Type B pancreatic cell (in vitro differentiated cells): ENCODE results near the gene AFF1. TPM values are rescaled to one million over a fixed set of nuclear protein-coding genes. Genes with fewer than 3 reads are reported as not detected.
"Not testable (repeated sequence)": the region's sequence is repeated elsewhere in the genome, so short reads cannot be mapped to it uniquely, and the experiment has no call there.

Experiments used
- DNase-seq: peaks from one replicate; pipeline ENCODE4 v3.0.0; 2021; ENCODE audit warnings: mixed read lengths; ENCODE audit not compliant: unreplicated experiment; ENCODE audit errors: extremely low spot score
- H3K27ac Mint-ChIP-seq: 2 replicates; pipeline ENCODE4 v1.8.0; 2021; ENCODE audit warnings: mild to moderate bottlenecking, mixed read lengths
- H3K27me3 Mint-ChIP-seq: 2 replicates; pipeline ENCODE4 v1.8.0; 2021; ENCODE audit warnings: mixed read lengths
- H3K36me3 Mint-ChIP-seq: 2 replicates; pipeline ENCODE4 v1.8.0; 2021; ENCODE audit warnings: mixed read lengths
- H3K4me1 Mint-ChIP-seq: one replicate; pipeline ENCODE4 v1.8.0; 2021; ENCODE audit warnings: mixed read lengths; ENCODE audit not compliant: unreplicated experiment
- H3K4me3 Mint-ChIP-seq: 2 replicates; pipeline ENCODE4 v1.8.0; 2021; ENCODE audit warnings: mild to moderate bottlenecking, mixed read lengths
- H3K9me3 Mint-ChIP-seq: 2 replicates; pipeline ENCODE4 v1.8.0; 2021; ENCODE audit warnings: mixed read lengths
- CTCF ChIP-seq: fragments of 200-600 bp; sonication (generic); conservative IDR thresholded peaks from 2 replicates; pipeline ENCODE4 v1.5.0; 2021; ENCODE audit warnings: antibody characterized with exemption, mild to moderate bottlenecking
- total RNA-seq: library from RNA; stranded (reverse); gene quantifications from 2 replicates; pipeline ENCODE4 v1.2.1, GENCODE V29; 2021; ENCODE audit warnings: low replicate concordance

Gene AFF1
- total RNA-seq, 1 donor from 2014 or later = 39.7 TPM

DNA sequence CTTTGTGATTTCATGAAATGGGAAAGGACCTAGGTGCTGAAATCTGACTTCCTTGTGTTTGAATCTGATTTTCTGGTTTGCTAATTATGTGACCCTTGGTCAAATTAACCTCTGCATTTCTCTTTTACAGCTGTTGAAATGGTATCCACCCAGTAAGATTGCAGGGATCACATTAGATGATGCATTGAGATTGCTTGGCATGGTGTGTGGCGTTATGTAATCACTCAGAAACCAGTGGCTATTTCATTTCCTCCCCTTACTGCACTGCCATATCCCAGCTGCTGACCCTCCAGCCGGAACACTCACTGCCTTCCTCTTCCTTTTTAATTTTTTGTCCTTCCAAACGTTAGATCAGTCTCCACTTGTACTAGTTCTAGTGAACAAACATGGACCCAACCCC, 206.6 kb downstream of the AFF1 start:
- H3K27me3 Mint-ChIP-seq = no peaks in the 10 kb centered on the region
- no peak for TF ChIP-seq CTCF
- H3K4me1 Mint-ChIP-seq = no peaks in the 10 kb centered on the region
- H3K27ac Mint-ChIP-seq = no peak overlapping the region
- no peak for DNase-seq
- no peaks in the 10 kb centered on the region for H3K9me3 Mint-ChIP-seq
- peaks cover 33% of the 10 kb centered on the region for H3K36me3 Mint-ChIP-seq
- H3K4me3 Mint-ChIP-seq = no peak overlapping the region

DNA sequence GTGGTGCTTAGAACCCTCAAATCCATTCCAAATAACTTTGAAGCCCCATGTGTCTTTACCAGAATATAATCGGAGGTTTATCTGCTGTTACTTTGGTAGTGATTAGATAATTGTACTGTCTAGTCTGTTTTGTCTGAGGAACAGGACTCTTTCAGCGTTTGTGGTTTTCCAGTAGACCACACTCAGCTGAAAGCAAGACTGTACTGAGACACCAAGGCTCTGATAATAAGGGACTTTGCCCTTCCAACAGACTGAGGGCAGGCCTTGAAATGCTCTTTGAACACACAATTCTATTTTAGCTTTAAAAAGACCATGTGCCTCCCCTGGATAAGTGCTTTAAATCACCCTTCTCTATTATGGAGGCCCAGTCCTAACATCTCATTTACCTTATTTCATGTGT, 209.5 kb downstream of the AFF1 start:
- Mint-ChIP-seq H3K4me1 (no peaks in the 10 kb centered on the region), H3K27ac (no peak overlapping the region), H3K27me3 (no peaks in the 10 kb centered on the region), H3K4me3 (no peak overlapping the region), H3K9me3 (no peaks in the 10 kb centered on the region), H3K36me3 (peaks cover 28% of the 10 kb centered on the region)
- no peak for DNase-seq
- TF ChIP-seq CTCF = no peak

DNA sequence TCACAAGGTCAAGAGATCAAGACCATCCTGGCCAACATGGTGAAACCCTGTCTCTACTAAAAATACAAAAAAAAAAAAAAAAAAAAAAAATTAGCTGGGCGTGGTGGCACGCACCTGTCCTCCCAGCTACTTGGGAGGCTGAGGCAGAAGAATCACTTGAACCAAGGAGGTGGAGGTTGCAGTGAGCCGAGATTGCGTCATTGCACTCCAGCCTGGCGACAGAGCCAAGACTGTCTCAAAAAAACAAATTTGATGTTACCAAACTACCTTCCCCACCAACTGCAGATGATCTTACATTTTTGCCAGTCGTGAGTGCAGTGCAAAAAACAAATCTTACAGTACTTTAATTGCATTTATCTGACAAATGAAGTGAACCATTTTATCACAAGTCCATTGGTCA, 211.1 kb downstream of the AFF1 start:
- H3K27ac Mint-ChIP-seq, H3K9me3 Mint-ChIP-seq, H3K4me1 Mint-ChIP-seq, H3K27me3 Mint-ChIP-seq, DNase-seq, H3K4me3 Mint-ChIP-seq: not testable (repeated sequence)
- peaks cover 25% of the 10 kb centered on the region for H3K36me3 Mint-ChIP-seq

GRCh38 chr4:87147116-87147515, 212.3 kb downstream of the AFF1 start:
- DNase-seq = no peak
- Mint-ChIP-seq H3K4me3 (no peak overlapping the region), H3K27me3 (no peaks in the 10 kb centered on the region), H3K27ac (no peak overlapping the region), H3K4me1 (peaks cover 10% of the 10 kb centered on the region), H3K36me3 (peaks cover 15% of the 10 kb centered on the region), H3K9me3 (no peaks in the 10 kb centered on the region)
- TF ChIP-seq CTCF = no peak

DNA sequence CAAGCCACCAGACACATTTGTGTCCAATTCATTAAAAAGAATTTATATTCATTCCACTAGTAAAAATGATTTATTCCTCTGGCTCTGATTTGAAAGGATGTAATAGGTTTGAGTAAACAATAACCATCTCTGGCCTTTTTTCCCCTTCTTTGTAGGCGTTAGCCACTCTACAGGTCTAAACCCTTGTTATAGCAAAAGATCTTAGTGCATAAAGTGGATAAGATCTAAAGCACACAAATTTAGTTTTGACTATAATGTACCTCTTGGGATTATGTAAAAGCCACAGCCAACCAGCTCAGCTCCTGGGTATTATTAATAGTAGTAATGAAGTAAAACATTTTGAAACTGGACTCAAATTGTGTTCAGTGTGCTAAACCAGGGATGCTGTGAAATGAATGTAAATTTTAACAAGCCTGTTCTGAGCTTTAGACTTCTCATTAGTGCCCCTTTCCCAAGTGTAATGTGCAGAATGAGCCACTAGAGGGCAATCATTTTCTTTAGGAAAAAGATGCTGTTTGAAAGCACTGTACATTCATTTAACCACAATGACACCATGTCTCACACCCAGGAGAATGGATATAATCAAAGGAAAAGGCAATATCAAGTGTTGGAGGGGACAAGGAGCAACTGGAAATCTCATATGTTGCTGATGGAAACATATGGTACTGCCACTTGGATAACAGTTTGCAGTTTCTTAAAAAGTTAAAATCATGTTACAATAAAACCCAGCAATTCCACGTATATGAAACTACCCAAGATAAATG, 215.9 kb downstream of the AFF1 start:
- Mint-ChIP-seq H3K4me1 (peaks cover 19% of the 10 kb centered on the region), H3K9me3 (no peaks in the 10 kb centered on the region), H3K4me3 (no peak overlapping the region), H3K36me3 (no peaks in the 10 kb centered on the region), H3K27ac (no peak overlapping the region), H3K27me3 (no peaks in the 10 kb centered on the region)
- peak; percentile 96 for TF ChIP-seq CTCF
- DNase-seq = no peak

GRCh38 chr4:87151730-87152129, 216.9 kb downstream of the AFF1 start:
- Mint-ChIP-seq H3K27me3 (no peaks in the 10 kb centered on the region), H3K4me3 (no peak overlapping the region), H3K27ac (no peak overlapping the region), H3K9me3 (no peaks in the 10 kb centered on the region), H3K4me1 (peaks cover 19% of the 10 kb centered on the region), H3K36me3 (no peaks in the 10 kb centered on the region)
- no peak for DNase-seq
- no peak for TF ChIP-seq CTCF
